HG03175 (cell line): Measurements from ENCODE around the gene FRMD6.
A peak's percentile ranks its signal among the peaks of the same experiment; 100 is the strongest.
"Not testable (repeated sequence)": the region's sequence is repeated elsewhere in the genome, so short reads cannot be mapped to it uniquely, and the experiment has no call there.

Source experiments
- ATAC-seq: cut with Tn5 transposase; IDR thresholded peaks from one replicate; pipeline ENCODE4 v1.9.1; 2021; ENCODE audit warnings: mild to moderate bottlenecking, moderate library complexity; ENCODE audit not compliant: unreplicated experiment

Gene FRMD6

DNA sequence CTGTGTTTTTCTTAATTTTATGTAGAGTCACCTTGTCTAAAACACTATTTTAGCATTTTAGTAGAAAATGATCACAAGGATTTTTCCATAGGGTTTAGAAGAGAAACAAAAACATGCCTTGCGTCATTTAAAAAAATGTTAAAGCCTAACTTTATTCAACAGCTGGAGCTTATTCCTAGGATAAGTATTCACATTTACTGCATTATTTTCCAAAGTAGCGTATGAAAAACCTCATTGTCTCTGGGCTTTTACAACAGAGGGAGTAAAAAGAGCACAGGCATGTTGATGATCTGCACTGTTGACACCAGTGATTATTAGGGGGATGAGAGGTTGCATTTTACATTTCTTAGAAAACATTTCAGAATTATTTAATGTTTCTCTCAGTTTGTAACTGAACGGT lies 66.1 kb downstream of the FRMD6 start:
- ATAC-seq, result no peak

DNA sequence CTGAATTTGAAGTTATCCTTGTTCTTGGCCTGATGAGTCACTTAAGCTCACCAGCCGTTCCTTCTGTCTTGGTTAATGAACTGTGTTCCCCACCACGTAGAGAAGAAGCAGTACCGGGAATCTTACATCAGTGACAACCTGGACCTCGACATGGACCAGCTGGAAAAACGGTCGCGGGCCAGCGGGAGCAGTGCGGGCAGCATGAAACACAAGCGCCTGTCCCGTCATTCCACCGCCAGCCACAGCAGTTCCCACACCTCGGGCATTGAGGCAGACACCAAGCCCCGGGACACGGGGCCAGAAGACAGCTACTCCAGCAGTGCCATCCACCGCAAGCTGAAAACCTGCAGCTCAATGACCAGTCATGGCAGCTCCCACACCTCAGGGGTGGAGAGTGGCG lies 68.2 kb downstream of the FRMD6 start:
- no peak for ATAC-seq

DNA sequence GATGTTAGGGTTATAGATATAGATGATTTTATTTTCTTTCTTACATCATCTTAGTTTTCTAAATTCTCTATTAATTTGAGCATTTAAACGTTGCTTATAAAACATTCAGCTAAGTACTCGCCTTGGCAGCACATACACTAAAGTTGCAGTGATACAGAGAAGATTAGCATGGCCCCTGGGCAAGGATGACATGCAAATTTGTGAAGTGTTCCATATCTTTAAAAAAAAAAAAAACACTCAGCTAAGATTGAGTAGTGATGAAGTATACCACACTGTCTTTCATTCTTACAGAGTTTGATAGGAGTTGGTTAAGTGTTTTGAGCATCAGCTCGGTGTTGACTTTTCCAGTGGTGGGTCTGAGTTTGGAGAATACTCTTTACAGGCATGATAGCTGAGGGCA lies 72.3 kb downstream of the FRMD6 start:
- no peak for ATAC-seq

DNA sequence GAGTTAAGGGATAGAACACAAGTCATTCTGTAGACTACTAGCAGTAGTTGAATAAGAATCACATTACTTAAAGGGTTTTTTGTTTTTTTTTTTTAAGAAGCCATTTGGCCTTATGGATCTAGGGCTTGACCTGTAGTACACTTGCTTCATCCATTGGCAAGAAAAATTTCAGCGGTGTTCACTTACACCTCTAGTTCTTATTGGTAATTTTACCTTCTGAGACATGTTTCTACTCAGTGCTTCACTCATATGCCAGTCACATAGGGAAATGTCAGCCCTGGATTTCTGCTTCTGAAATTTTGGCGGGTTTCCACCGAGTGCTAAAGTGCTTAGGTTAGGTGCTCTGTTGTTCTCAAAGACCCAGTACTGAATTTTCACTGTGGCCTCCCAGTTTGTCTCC lies 72.9 kb downstream of the FRMD6 start:
- no peak for ATAC-seq

DNA sequence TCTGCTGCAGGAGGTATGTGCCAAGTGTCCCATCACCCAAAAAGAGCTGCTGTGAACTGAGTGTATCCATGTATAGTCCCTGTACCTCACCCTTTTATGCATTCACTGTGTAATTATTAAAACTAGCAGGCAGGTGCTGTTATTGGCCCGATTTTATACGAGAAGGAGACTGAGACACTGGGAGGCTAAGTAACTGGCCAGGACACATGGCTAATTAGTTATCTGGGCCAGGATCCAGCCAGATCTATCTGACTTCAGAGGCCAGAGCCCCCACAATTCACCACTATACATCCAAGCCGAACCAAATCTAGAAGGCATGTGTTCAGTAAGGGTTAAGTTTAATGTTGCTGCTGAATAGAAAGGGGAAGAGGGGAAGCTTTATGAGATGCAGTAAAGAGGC lies 73.4 kb downstream of the FRMD6 start:
- no peak for ATAC-seq

DNA sequence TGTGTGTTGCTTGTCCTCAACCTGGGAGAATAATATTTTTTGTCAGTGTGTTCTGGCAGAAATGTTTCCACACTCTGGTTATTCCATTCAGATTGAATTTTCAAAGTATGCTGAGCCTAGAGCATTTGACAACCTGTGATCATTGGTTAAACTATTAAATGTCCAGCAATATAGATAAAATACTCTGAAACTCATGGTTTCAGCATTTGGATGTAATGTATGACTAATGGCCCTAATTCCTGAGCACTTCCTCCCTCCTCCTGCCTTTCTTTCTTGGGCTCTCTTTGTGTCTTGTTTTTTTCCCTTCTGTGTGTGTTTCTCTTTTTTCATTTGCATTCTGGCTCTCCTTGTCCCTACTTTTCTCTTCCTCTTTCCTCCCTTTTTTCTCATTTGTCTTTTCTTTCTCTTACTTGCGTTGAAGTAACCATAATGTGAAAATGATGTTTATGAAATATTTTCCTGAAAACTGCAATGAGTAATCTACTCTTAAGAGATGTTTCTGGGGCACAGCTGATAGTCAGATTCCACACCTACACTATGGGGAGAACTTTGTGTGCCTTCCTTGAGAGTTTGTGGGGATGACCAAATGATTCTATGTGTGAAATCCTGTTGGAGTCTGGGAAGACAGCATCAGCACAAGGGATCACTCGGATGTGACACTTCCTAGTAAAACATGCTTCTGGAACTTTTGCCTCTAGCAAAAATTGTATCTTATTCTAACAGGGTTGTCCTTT lies 74.6 kb downstream of the FRMD6 start:
- ATAC-seq, result no peak

DNA sequence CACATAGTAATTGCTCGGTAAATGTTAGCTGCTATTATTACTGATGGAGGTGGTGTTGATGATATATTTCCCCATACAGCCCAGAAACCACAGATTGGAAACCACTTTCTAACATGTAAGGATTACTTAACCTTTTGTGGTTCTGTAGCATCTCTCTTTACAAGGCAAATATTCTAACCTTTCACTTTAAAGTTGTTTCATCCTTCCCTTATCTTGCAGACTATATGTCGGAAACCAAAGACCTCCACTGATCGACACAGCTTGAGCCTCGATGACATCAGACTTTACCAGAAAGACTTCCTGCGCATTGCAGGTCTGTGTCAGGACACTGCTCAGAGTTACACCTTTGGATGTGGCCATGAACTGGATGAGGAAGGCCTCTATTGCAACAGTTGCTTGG lies 75.8 kb downstream of the FRMD6 start:
- ATAC-seq, result no peak

DNA sequence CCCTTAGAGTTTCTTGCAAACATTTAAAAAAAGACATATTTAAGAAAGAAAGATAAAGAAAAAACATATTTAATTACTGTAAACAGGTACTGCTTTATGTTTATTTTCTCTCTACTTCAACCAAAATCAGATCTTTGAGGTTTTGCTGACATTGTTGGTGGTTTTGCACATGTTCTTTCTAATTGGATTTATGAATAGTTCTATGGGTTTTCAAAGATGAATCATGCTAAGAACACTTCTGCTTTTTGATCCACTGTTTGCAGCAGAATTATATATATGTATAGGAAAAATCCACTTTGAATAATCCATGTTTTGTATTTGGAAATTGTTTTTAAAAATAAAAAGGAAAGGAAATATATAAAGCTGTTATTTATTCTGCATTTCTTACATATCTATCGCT lies 78.4 kb downstream of the FRMD6 start:
- no peak for ATAC-seq

DNA sequence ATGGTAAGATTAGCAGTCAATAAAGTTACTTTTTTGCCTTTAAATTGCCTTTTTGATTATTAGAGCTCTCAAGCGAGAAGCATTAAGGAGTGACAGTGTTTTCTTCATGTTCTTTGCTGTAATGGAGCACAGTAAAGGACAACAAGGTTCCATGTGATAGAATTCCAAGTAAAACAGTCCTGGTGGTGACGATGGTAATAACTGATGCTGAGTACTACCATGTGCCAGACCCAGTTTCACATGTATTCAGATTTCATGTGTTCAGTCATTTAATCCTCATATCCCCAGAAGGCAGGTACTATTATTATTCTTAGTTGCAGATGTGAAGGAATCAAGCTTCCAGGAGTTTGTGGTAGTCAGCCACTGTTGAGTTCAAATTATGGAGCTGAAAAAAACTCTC lies 79.0 kb downstream of the FRMD6 start:
- no peak for ATAC-seq

DNA sequence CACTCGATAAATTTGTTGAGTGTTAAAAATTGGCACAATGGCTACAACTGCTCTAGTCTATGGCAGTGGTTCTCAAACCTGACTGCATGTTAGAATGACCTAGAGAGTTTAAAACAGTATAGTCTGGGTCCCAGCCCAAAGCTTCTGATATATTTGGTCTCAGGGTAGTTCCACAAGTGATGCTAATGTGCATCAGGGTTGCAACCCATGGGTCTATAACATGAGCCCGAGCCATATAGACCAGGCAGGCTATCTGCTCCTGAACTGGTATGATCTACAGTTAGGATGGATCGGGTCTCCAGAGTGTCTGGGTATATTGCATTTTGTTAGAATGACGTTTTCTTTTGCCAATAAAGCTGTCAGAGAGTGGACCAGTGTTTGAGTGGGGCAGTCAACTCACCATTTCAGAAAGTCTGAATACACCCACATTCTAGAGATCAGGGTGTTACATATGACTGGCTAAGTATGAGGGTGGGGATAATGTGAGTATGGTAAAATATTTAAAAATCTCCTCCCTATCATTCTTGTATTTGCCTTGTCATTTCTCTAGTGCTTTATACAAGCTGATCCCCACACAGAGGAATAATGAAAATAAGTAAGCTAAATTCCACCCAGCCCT lies 80.9 kb downstream of the FRMD6 start:
- no peak for ATAC-seq

DNA sequence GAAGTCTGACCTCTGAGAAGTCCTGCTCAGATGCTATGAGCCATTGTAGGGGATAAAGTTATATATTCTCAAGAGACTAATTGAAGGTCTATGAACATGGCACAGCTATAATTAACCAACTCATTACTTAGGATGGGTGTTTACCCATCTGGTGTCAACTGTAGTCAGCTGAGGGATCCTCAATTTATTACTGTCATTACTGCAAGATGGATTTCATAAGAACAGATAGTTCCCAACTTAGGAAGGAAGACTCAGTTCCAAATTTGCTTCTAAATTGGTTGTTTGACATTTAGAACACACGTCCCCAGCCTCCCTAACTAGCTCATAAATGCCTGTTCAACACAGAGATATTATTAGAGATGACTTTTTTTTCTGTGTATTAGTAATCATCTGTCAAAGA lies 81.4 kb downstream of the FRMD6 start:
- ATAC-seq, result no peak

DNA sequence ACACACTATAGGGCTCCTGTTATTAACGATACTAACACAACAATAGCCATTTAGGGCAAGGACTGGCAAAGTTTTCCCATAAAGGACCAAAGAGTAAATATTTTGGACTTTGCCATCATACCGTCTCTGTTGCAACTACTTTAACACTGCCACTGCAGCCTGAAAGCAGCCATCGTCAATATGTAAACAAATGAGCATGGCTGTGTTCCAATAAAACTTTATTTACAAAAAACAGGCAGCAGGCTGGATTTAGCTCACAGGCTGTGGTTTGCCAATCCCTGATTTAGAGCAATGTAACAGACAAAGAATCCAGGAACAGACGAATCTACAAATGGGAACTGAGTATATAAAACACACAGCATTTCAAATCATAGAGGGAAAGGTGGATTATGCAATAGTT lies 84.1 kb downstream of the FRMD6 start:
- ATAC-seq, result no peak

DNA sequence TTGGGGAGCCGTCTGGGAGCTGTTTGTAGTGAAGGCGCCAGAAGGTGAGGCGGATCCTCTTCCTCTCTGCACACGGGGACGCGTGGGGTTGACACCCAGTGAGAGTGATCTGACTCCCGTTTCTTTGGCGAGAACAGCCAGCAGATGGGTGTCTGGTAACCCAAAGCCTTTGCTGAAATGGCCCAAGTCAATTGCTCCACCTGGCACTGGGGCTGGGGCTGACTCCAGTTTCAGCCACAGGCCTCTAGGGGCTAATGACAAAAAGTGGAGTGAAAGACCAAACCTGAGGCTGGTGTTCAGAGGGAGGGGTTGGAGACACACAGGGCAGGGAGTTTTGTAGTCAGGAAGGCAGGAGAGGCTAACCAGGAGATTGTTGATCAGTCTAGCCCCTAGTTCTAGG lies 87.0 kb downstream of the FRMD6 start:
- peak; percentile 75 for ATAC-seq

DNA sequence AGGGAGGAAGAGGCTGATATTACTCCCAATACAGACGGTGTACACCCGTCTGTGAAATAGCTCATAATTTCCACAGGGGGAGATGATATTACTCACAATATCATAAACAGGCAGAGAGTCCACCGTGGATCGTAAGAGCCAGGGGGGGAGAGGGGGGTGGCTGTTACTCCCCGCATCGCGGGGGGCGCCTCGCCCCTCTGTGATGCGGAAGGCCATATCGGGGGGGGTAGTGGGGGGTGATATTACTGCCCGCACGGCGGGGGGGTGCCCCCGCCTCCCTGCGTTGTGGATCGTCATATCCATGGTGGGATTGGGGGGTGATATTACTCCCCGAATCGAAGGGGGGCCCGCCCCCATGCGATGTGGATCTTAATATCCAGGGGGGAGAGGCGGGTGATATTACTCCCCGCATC lies 91.9 kb downstream of the FRMD6 start:
- no peak for ATAC-seq

DNA sequence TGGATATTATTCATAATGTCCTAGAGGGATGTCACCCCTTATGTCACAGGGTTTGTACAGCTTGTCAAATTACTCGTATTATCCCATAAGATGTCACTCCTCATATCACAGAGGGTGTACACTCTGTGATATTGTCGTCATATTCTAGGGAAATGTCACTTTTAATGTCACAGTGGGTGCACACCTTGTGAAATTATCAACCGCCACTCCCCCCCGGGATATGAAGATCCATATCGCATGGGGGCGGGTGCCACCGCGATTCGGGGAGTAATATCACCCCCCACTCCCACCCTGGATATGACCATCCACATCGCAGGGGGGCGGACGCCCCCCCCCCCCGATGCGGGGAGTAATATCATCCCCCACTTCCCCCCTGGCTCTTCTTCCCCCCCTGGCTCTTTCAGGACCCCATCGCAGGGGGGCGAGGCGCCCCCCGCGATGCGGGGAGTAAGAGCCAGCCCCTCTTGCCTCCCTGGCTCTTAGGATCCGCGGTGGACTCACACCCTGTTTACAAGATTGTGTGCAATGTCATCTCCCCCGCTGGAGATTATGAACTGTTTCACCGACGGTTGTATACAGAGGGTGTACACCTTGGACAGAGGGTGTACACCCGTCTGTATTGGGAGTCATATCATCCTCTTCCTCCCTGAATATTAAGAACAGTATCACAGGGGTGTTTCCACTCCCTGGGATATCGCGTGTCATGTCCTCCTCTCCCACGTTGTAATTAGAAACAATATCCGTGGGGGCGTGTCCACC lies 92.8 kb downstream of the FRMD6 start:
- ATAC-seq, result no peak

DNA sequence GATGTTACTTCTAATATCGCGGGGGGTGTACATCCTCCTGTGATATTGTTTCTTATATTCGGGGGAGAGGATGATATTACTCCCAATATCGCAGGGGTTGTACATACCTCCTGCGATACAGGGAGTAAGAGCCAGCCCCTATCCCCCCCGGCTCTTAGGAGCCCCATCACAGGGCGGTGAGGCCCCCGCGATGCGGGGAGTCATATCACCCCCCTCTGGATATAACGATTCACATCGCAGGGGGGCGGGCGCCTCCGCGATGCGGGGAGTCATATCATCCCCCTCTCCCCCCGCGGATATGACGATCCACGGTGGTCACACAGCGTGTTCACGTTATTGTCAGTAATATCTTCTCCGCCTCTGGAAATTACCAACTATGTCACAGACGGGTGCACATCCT lies 95.1 kb downstream of the FRMD6 start:
- not testable (repeated sequence) for ATAC-seq

DNA sequence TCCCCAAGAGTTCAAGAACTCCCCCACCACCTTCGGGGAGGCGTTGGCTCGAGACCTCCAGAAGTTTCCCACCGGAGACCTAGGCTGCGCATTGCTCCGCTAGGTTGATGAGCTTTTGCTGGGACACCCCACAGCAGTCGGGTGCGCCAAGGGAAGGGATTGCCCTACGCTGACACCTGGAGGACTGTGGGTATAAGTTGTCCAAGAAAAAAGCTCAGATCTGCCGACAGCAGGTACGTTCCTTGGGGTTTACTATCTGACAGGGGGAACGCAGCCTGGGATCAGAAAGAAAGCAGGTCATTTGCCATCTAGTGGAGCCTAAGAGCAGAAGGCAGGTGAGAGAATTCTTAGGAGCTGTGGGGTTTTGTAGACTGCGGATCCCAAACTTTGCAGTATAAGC lies 98.8 kb downstream of the FRMD6 start:
- no peak for ATAC-seq

DNA sequence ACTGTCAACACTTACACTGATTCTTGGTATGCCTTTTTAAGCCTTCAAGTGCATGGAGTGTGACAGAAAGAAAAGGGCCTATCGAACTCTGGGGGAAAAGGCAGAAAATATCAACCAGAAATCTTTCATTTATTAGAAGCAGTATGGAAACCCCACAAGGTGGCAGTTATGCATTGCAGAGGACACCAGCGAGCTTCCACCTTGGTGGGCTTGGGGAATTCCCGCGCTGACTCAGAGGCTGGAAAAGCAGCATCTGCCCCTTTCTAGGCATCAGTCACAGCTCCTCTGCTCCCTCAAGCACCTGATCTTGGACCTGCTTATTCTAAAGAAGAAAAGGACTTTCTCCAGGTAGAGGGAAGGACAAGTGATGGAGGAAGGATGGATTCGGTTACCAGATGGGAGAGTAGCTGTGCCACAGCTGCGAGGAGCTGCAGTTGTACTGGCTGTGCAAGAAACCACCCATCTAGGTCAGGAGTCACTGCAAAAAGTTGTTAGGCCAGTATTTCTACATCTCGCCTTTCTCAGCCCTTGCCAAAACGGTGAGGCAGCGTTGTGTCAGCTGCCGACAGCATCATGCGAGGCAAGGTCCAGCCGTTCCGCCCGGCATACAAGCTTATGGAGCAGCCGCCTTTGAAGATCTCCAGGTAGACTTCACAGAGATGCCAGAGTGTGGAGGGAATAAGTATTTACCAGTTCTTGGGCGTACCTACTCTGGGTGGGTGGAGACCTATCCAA lies 100.1 kb downstream of the FRMD6 start:
- not testable (repeated sequence) for ATAC-seq

DNA sequence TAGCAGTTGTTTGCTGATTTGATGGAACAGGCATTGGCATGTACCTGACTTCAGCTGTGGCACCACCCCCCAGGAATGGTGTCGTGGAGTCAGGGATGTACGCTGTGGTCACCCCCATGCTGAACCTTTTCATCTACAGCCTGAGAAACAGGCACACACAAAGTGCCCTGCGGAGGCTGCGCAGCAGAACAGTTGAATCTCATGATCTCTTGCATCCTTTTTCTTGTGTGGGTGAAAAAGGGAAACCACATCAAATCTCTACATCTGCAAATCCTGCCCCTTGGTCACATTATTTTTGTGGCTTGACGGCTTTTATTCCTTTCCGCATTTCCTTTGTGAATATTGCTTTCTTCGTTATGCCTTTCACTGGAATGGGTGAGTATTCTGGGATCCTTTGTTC lies 106.0 kb downstream of the FRMD6 start:
- ATAC-seq, result not testable (repeated sequence)

DNA sequence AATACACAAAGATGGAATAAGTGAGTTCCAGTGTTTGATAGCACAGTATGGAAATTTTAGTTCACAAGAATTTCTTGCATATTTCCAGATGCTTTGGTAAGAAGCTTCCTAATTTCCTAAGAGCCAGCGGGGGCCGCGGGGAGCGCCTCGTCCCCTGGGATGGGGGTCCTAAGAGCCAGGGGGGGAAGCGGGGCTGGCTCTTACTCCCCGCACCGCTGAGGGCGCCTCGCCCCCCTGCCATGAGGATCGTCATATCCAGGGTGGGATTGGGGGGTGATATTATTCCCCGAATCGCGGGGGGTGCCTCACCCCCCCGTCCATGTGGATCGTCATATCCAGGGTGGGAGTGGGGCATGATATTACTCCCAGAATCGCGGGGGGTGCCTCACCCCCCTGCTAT lies 108.2 kb downstream of the FRMD6 start:
- ATAC-seq, result no peak

DNA sequence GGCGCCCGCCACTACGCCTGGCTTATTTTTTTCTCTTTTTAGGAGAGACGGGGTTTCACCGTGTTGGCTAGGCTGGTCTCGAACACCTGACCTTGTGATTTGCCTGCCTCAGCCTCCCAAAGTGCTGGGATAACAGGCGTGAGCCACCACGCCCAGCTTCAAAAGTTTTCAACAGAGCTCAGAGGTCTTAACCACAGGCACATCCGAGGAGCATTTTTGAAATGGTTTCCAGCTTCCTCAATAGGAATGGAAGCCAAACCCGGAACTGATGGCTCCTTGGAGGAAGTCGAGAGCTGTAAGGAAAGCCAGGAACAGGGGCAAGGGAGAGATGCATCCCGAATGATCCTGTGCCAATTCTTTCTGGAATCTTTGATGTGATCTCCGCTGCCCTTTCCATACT lies 114.0 kb downstream of the FRMD6 start:
- not testable (repeated sequence) for ATAC-seq
